BE2C (cell line): Measurements from ENCODE around the gene ANKRD2.

Experiments used
- DNase-seq: peaks from one replicate; pipeline ENCODE4 v3.0.0-alpha.2; 2020
- H3K27me3 ChIP-seq: fragments of 250-450 bp; sonication (Bioruptor Pico); 2 replicates; pipeline ENCODE4 v1.5.1; 2020; ENCODE audit warnings: mild to moderate bottlenecking
- H3K36me3 ChIP-seq: fragments of 250-450 bp; sonication (Bioruptor Pico); 2 replicates; pipeline ENCODE4 v1.5.1; 2020; ENCODE audit warnings: mild to moderate bottlenecking
- H3K4me1 ChIP-seq: fragments of 250-450 bp; sonication (Bioruptor Pico); 2 replicates; pipeline ENCODE4 v1.5.1; 2020
- H3K4me3 ChIP-seq: 2 replicates; pipeline ENCODE4 v1.5.1; 2011; ENCODE audit warnings: low read depth, low read length
- H3K9me3 ChIP-seq: fragments of 250-450 bp; sonication (Bioruptor Pico); 2 replicates; pipeline ENCODE4 v1.5.1; 2020
- CTCF ChIP-seq: IDR thresholded peaks from 2 replicates; pipeline ENCODE4 v1.5.1; 2012; ENCODE audit warnings: mild to moderate bottlenecking, low read depth, low read length

Gene ANKRD2

GRCh38 chr10:97608991-97609561, 36.5 kb downstream of the ANKRD2 start:
- no peaks in the 10 kb centered on the region for H3K4me1 ChIP-seq
- no peaks in the 10 kb centered on the region for H3K27me3 ChIP-seq
- H3K36me3 ChIP-seq: no peaks in the 10 kb centered on the region
- no peak for DNase-seq
- H3K9me3 ChIP-seq: no peaks in the 10 kb centered on the region
- TF ChIP-seq CTCF: no peak
- H3K4me3 ChIP-seq: no peak overlapping the region

GRCh38 chr10:97611473-97611872, 38.9 kb downstream of the ANKRD2 start:
- H3K4me3 ChIP-seq: no peak overlapping the region
- no peak for DNase-seq
- no peaks in the 10 kb centered on the region for H3K36me3 ChIP-seq
- H3K9me3 ChIP-seq: no peaks in the 10 kb centered on the region
- TF ChIP-seq CTCF: no peak
- H3K4me1 ChIP-seq: no peaks in the 10 kb centered on the region
- H3K27me3 ChIP-seq: no peaks in the 10 kb centered on the region

DNA sequence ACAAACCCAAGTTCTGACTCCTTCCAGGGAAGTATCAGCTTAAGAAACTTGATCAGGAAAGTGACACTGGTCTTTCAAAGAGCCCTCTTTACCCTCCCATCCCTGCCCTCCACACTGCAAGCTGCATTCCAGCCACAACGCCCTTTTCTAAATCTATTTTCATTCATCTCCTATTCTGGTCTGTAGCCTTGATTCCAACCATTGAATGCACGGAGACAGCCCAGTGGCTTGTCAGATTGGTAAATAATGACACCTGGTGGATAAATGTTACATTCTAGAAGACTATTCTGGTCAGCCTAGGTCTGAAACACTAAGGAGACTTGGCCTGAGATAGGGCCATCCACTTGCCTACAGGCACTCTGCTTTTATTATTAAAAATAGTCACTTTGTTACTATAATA, 39.8 kb downstream of the ANKRD2 start:
- H3K4me1 ChIP-seq: no peaks in the 10 kb centered on the region
- no peaks in the 10 kb centered on the region for H3K9me3 ChIP-seq
- H3K27me3 ChIP-seq: no peaks in the 10 kb centered on the region
- TF ChIP-seq CTCF: peak; percentile 47
- DNase-seq: no peak
- H3K36me3 ChIP-seq: no peaks in the 10 kb centered on the region
- no peak overlapping the region for H3K4me3 ChIP-seq

DNA sequence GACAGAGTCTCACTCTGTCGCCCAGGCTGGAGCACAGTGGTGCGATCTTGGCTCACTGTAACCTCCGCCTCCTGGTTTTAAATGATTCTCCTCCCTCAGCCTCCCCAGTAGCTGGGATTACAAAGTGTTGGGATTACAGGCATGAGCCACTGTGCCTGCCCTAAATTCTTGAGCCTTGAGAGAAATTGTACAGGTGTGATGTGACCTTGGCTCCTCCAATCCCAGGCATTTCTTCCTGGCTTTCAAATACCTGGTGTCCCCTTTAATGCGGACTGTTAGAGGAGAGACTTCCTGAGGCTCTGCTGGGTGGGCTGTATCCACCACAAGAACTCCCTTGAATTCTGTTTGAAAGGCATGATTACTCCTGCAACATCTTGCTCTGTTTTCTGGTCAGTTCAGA, 45.7 kb downstream of the ANKRD2 start:
- DNase-seq: no peak
- H3K9me3 ChIP-seq: no peaks in the 10 kb centered on the region
- no peak for TF ChIP-seq CTCF
- no peaks in the 10 kb centered on the region for H3K4me1 ChIP-seq
- no peak overlapping the region for H3K4me3 ChIP-seq
- H3K27me3 ChIP-seq: no peaks in the 10 kb centered on the region
- no peaks in the 10 kb centered on the region for H3K36me3 ChIP-seq

GRCh38 chr10:97618733-97619132, 46.2 kb downstream of the ANKRD2 start:
- no peaks in the 10 kb centered on the region for H3K9me3 ChIP-seq
- no peaks in the 10 kb centered on the region for H3K27me3 ChIP-seq
- H3K4me3 ChIP-seq: no peak overlapping the region
- DNase-seq: no peak
- no peaks in the 10 kb centered on the region for H3K4me1 ChIP-seq
- TF ChIP-seq CTCF: no peak
- no peaks in the 10 kb centered on the region for H3K36me3 ChIP-seq

GRCh38 chr10:97623277-97623676, 50.7 kb downstream of the ANKRD2 start:
- H3K27me3 ChIP-seq: no peaks in the 10 kb centered on the region
- no peaks in the 10 kb centered on the region for H3K9me3 ChIP-seq
- TF ChIP-seq CTCF: no peak
- H3K4me3 ChIP-seq: no peak overlapping the region
- H3K4me1 ChIP-seq: no peaks in the 10 kb centered on the region
- DNase-seq: no peak
- H3K36me3 ChIP-seq: no peaks in the 10 kb centered on the region
